HEK293 (cell line): ENCODE measurements around the gene GALNTL6.

Experiments
- CTCF ChIP-seq: fragments of 450-650 bp; formaldehyde crosslinking; IDR thresholded peaks from 2 replicates; pipeline ENCODE4 v1.5.1; 2016; ENCODE audit warnings: missing biosample characterization, missing genetic modification characterization
- OVOL3 ChIP-seq: fragments of 450-650 bp; formaldehyde crosslinking; IDR thresholded peaks from 2 replicates; pipeline ENCODE4 v1.5.1; 2016; ENCODE audit warnings: missing biosample characterization, missing genetic modification characterization
- ZBTB17 ChIP-seq: fragments of 450-650 bp; formaldehyde crosslinking; IDR thresholded peaks from 2 replicates; pipeline ENCODE4 v1.5.1; 2016; ENCODE audit warnings: missing biosample characterization, missing genetic modification characterization
- ZNF214 ChIP-seq: fragments of 450-650 bp; formaldehyde crosslinking; IDR thresholded peaks from 2 replicates; pipeline ENCODE4 v1.5.1; 2017; ENCODE audit warnings: missing biosample characterization, mild to moderate bottlenecking, missing genetic modification characterization, borderline replicate concordance
- ZNF223 ChIP-seq: fragments of 450-650 bp; formaldehyde crosslinking; IDR thresholded peaks from 2 replicates; pipeline ENCODE4 v1.5.1; 2016; ENCODE audit warnings: missing biosample characterization, missing genetic modification characterization
- ZNF510 ChIP-seq: fragments of 450-650 bp; formaldehyde crosslinking; IDR thresholded peaks from 2 replicates; pipeline ENCODE4 v1.5.1; 2018; ENCODE audit warnings: mild to moderate bottlenecking, missing genetic modification characterization, missing biosample characterization; ENCODE audit not compliant: insufficient replicate concordance
- ZNF521 ChIP-seq: fragments of 450-650 bp; formaldehyde crosslinking; IDR thresholded peaks from 2 replicates; pipeline ENCODE4 v1.5.1; 2017; ENCODE audit warnings: missing biosample characterization, mild to moderate bottlenecking, missing genetic modification characterization

- TF ChIP-seq CTCF (tag by site-specific recombination) (no peak), ZNF214 (tag by site-specific recombination) (no peak), ZBTB17 (tag by site-specific recombination) (no peak), OVOL3 (tag by site-specific recombination) (no peak), ZNF510 (tag by site-specific recombination) (no peak), ZNF223 (tag by site-specific recombination) (no peak), ZNF521 (tag by site-specific recombination) (no peak)
These were observed 510.1 kb downstream of the GALNTL6 start for GRCh38 chr4:172323288-172323687.
